GM12891 (cell line): ENCODE results near the gene HIP1R.

Source experiments
- DNase-seq: peaks from one replicate; pipeline ENCODE4 v3.0.0; 2011; ENCODE audit warnings: low spot score; ENCODE audit not compliant: insufficient read length
- FAIRE-seq: peaks from 2 replicates; lab custom pipeline; 2011; peaks lifted over from hg19 to GRCh38; lab: Jason Lieb, UNC
- PAX5 ChIP-seq: IDR thresholded peaks from 2 replicates; pipeline ENCODE4 v1.6.1; 2011; ENCODE audit warnings: low read length, moderate library complexity, mild to moderate bottlenecking; ENCODE audit not compliant: insufficient read depth, severe bottlenecking
- POLR2A ChIP-seq: IDR thresholded peaks from 2 replicates; pipeline ENCODE4 v1.6.1; 2011; ENCODE audit warnings: low read depth, low read length, control low read depth
- POLR2AphosphoS5 ChIP-seq: IDR thresholded peaks from 2 replicates; pipeline ENCODE4 v1.6.1; 2011; ENCODE audit warnings: low read depth, low read length, control low read depth
- POU2F2 ChIP-seq: IDR thresholded peaks from 2 replicates; pipeline ENCODE4 v1.6.1; 2011; ENCODE audit warnings: low read depth, mild to moderate bottlenecking, control low read depth, low read length, moderate library complexity
- SPI1 ChIP-seq: IDR thresholded peaks from 2 replicates; pipeline ENCODE4 v1.6.1; 2011; ENCODE audit warnings: low read depth, low read length, control low read depth
- TAF1 ChIP-seq: IDR thresholded peaks from 2 replicates; pipeline ENCODE4 v1.6.1; 2011; ENCODE audit warnings: low read depth, low read length, control low read depth

Gene HIP1R

GRCh38 chr12:122860854-122861586 is 25.8 kb downstream of the HIP1R start:
- TF ChIP-seq POU2F2 (no peak), SPI1 (no peak), POLR2A (no peak), PAX5 (no peak), TAF1 (no peak)
- DNase-seq = no peak
- no peak for FAIRE-seq

GRCh38 chr12:122861587-122861970 is 26.3 kb downstream of the HIP1R start:
- FAIRE-seq (no peak), DNase-seq (no peak)
- no peak for TF ChIP-seq POLR2AphosphoS5
- no peak for TF ChIP-seq TAF1
- TF ChIP-seq SPI1 = no peak
- TF ChIP-seq POLR2A = no peak
- TF ChIP-seq POU2F2 = no peak
- TF ChIP-seq PAX5 = no peak

GRCh38 chr12:122862110-122862634 is 26.9 kb downstream of the HIP1R start:
- DNase-seq (no peak), FAIRE-seq (no peak)
- TF ChIP-seq POLR2AphosphoS5 (no peak), POLR2A (no peak), POU2F2 (no peak), TAF1 (no peak), SPI1 (no peak)

GRCh38 chr12:122862872-122863701 is 27.8 kb downstream of the HIP1R start:
- TF ChIP-seq PAX5 (no peak), POU2F2 (no peak)
- DNase-seq (no peak), FAIRE-seq (no peak)

- no peak for DNase-seq
- FAIRE-seq = no peak
- no peak for TF ChIP-seq SPI1
- TF ChIP-seq POLR2AphosphoS5 = peak; percentile 54; the same call in 1 of the 2 replicates
These were observed 29.6 kb downstream of the HIP1R start for GRCh38 chr12:122864894-122865253.

- FAIRE-seq = no peak
- TF ChIP-seq POLR2A (no peak; the same call in 1 of the 2 replicates), PAX5 (no peak), SPI1 (no peak), POLR2AphosphoS5 (peak; percentile 63), POU2F2 (no peak)
- DNase-seq = no peak
These were observed 30.3 kb downstream of the HIP1R start for GRCh38 chr12:122865268-122866231.

GRCh38 chr12:122866379-122866778 is 31.1 kb downstream of the HIP1R start:
- FAIRE-seq = no peak

GRCh38 chr12:122866950-122867607 is 31.8 kb downstream of the HIP1R start:
- TF ChIP-seq POU2F2 (no peak), SPI1 (no peak), PAX5 (no peak), POLR2AphosphoS5 (no peak), POLR2A (no peak)
- no peak for DNase-seq
- FAIRE-seq = no peak

More at GRCh38 chr12:122866379-122866778, 31.1 kb downstream of the HIP1R start:
- no peak for TF ChIP-seq TAF1
- no peak for TF ChIP-seq POLR2A
- TF ChIP-seq SPI1 = no peak
- no peak for DNase-seq
